HG03025 (cell line): ENCODE results near the gene ROGDI.

Experiments
- ATAC-seq: cut with Tn5 transposase; IDR thresholded peaks from one replicate; pipeline ENCODE4 v1.9.1; 2021; ENCODE audit warnings: mild to moderate bottlenecking, moderate library complexity; ENCODE audit not compliant: unreplicated experiment, low FRiP score

ROGDI gene

DNA sequence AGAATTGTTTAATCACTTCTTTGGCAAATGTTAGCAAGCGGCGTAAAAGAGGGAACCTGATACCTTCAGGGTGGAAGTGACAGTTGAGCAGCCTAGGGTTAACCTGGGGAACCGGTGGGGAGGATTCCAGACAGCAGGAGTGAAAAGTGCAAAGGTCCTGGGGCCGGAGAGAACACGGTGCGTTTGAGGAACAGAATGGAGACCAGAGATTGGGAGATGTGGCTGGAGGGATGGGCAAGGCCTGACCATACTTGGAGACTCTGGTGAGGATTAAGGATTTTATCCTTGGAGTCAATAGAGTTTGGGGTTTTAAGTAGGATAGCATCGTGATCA, 33.2 kb downstream of the ROGDI start:
- no peak for ATAC-seq

DNA sequence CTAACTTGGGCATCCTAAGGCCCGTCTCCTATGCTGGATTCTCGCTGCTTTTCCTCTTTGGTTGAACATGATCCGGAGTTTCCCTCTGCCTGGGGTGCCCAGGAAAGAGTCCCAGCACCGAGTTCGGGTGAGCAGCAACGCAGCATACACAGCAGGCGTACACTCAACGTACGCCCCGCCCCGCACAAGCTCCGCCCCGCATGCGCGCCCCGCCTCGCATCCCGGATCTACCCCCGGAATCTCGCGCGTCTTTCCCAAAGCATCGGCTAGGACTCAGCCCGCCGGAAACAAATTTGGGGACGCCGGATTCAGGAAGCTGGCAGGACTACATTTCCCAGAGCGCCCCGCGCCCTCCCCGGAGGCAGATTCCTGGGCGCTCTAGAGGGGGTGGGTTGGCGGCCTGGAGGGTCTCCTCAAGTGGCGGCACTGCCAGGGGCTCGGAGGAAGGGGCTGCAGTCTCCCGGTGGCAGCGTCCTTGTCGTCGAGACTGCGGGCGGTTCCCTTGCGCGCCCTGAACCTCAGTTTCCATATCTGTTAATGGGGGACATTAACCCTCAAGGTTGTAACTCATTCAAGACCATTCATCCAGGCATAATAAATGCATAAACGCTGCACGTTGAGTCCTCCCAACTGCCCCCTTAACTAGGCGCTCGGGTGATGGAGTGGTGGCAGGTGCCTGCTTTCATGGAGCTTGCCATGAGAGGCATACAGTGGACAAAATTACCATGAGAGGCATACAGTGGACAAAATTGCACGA, 33.7 kb downstream of the ROGDI start:
- peak; percentile 52 for ATAC-seq

DNA sequence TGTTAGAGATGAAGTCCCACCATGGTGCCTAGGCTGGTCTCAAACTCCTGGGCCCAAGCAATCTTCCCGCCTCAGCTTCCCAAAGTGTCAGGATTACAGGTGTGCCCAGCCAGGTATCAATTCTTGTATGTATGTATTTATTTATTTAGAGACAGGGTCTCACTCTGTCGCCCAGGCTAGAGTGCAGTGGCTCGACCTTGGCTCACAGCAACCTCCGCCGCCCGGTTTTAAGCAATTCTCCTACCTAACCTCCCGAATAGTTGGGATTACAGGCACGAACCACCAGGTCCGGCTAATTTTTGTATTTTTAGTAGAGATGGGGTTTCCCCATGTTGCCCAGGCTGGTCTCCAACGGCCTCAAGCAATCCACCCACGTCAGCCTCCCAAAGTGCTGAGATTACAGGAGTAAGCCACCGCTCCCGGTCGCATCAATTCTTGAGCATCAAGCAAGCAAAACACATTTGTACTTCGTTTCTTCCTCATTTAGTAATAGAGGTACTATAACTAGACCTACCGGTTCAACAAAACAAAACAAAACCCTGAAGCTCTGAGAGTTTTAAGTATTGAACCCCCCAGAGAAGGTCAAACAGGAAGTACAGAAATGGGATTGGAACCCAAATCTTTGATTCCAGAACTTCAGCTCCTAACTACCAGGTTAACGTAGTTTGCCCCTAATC, 34.4 kb downstream of the ROGDI start:
- peak; percentile 3 for ATAC-seq

DNA sequence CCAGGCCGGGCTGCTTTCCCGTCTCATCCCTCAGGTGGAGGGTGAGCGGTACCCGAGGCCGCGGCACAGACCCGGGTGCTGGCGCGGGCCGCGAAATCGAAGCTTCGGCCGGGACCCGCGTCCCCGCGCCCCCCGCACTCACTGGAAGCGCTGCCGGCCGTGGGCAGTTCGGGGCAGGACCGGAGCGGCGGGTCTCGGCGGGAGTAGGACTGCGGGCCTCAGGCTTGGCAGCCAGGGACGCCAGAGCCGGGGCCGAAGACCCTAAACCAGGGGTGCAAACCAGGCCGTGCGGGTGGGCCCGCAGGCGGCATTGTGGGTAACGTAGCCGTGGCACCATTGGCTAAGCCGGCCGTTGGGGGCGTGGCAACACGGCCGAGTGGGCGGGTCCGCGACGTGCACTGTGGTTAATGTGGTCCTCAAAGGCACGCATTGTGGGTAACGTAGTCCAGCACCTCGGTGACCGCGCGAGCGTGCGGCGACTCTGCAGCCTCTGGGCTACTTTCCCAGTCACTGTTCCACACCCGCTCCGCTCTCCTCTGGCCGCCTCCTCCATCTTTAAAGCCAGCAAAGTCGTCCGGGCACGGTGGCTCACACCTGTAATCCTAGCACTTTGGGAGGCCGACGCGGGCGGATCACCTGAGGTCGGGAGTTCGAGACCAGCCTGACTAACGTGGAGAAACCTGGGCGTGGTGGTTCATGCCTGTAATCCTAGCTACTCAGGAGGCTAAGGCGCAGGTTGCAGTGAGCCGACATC, 35.4 kb downstream of the ROGDI start, which contains the start of gene ZNF500:
ZNF500 (minus strand) TSS at position 288 of the 754 bp plus-strand sequence. CDS start 1,184 bp downstream, outside the sequence.
- ATAC-seq: peak; percentile 81

DNA sequence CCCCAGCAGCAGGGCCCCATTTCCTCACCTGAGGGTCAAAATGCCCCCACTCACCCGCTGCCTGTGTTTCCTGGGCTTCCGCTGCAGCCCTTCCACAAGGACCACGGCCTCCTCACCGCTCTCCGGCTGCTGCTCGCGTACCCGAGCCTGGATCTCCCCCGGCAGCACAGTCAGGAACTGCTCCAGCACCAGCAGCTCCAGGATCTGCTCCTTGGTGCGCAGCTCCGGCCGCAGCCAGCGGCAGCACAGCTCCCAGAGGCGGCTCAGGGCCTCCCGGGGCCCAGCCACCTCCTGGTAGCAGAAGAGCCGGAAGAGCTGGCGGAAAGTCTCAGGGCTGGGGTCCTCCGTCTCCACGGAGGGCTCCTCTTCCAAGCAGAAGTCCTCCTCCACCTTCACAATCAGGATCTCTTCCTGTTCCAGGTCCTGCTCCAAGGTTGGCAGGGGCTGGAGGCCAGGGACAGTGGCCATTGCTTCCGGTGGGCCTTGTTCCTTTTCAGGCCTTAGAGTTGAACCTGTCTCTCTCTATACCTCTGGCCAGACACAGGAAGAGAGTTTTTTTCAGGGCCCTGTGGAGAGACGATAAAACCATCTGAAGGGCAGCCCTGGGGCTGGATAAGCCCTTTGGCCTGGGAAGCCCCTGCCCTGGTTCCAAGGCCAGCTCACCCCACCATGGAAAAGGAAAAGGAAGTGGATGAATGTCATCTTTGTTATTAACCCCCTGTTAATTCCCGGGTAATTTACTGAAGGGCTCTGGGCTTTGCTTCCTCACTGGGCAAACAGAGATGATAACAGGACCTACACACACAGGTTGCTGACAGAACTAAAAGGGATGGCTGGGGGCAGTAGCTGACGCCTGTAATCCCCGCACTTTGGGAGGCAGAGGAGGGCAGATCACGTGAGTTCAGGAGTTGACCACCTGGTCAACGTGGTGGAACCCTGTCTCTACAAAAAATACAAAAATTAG, 36.6 kb downstream of the ROGDI start:
- no peak for ATAC-seq

DNA sequence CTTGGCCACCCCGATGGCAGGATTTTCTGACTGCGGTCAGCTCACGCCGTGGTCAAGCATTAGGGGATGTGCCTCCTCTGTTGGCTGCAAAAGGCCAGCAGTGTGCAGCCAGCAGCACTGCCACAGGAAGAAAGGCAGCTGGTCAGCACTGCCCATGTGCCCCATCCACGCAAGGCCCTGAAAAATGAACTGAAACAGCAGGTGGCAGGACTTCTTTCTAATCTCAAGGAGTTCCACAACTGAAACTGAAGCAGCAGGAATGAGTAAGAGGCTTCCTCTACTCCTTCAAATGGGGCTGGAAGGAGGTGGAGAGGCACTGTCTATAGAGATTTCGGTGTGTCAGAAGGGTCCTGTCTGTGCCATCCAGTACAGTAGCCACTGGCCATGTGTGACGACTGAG, 38.6 kb downstream of the ROGDI start:
- no peak for ATAC-seq

DNA sequence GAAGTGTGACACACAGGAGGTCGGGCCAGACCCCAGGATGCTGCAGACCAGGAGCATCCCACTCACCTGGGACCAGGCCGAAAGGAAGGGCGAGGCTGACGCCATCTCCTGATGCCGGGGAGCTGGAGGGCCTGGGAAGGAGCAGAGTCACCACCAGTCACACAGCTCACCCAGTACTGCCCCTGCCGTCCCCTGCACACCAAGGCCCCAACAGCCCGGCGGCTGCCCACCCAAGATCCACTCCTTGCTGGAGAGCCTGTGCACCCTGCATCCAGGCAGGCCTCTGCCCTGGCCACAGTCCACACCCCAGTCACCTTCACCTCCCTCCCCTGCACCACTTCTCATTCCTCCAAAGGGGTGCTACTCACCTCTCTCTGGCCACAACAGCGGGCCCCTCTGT, 40.2 kb downstream of the ROGDI start:
- no peak for ATAC-seq

DNA sequence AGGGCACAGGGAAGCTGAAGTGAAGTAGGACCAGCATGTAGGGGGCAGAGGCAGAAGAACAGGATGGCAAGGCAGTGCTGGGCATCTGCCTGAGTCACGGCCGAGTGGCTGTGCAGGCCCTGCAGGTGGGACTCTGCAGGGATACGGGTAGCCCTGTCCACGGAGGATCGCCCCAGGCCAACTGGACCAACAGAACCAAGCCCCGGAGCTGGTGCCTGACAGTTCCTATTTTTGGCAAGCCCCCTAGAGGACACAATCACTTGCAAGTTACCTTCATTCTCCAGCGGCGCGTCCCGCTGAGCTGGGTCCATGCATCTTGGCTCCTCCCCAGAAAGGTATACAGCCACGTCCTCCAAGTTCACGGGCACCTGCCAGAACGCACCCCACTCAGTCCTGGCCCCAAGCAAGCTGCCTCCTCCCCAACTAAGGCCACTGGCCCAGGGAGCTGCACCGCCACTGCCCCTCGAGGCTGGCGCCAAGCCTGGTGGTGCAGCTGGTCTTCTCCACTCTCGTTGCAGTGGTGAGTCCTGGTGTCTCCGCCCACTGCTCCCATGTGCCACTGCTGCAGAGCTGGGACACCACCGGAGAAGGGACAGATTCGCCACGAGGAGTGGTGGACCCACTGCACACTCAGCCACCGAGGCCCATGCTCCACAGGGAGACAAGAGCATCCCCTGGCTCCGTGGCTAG, 42.1 kb downstream of the ROGDI start:
- no peak for ATAC-seq

DNA sequence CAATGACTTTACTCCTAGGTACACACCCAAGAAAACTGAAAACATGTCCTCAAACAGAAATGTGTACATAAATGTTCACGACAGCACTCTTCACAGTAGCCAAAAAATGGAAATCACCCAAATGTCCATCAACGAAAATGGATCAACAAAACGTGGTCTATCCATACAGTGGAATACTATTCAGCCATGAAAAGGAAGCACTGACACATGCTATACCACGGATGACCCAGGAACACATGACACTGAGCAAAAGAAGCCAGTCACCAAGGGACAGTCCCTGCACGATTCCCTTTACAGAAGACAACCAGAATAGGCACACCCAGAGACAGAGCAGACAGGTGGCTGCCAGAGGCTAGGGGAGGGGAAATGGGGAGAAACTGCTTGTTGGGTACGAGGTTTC, 46.7 kb downstream of the ROGDI start:
- ATAC-seq: no peak

DNA sequence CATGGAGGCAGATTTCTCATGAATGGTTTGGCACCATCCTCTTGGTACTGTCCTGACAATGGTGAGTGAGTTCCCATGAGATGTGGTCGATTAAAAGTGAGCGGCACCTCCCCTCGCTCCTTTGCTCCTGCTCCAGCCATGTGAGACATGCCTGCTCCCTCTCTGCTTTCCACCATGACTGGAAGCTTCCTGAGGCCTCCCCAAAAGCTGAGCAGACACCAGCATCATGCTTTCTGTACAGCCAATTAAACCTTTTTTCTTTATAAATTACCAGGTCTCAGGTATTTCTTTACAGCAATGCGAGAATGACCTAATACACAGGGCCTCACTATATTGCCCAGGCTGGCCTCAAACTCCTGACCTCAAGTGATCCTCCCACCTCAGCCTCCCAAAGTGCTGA, 47.6 kb downstream of the ROGDI start:
- no peak for ATAC-seq

DNA sequence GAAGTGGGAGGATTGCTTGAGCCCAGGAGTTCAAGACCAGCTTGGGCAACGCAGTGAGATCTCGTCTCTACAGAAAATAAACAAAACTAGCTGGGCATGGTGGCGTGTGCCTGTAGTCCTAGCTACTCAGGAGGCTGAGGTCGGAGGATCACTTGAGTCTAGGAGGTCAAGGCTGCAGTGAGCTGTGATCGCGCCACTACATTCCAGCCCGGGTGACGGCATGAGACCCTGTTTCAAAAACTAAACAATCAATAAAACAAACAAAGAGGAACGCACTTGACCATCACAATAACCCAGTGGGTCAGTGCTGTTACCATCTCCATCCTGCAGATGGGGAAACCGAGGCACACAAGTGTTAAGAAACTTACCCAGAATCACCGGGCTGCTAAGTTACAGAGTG, 49.2 kb downstream of the ROGDI start:
- no peak for ATAC-seq

DNA sequence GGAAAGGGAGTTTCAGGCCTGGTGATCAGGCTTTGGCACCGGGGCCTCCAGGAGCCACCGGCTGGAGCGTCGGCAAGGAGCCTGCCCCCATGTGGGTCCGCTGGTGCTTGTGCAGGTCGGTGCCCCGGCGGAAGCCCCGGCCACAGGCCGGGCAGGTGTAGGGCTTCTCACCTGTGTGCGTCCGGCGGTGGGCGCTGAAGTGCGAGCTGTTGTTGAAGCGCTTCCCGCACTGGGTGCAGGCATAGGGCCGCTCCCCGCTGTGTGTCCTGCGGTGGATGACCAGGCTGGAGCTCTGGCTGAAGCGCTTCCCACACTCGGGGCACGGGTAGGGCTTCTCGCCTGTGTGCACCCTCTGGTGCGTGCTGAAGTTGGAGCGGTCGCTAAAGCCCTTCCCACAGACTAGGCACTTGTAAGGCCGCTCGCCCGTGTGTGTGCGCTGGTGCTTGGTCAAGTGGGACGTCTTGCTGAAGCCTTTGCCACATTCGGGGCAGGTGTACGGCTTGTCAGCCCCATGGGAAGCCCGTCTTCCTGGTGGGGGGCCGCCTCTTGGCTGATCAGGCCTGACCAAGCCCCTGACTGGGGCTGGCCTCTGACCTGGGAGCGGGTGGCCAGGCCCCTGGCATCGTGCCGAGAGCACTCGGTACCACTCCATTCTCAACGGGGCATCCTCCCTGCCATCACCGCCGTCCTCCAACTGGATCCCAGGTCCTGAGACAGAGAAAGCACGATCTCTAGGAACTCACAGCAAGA, 49.9 kb downstream of the ROGDI start:
- no peak for ATAC-seq

DNA sequence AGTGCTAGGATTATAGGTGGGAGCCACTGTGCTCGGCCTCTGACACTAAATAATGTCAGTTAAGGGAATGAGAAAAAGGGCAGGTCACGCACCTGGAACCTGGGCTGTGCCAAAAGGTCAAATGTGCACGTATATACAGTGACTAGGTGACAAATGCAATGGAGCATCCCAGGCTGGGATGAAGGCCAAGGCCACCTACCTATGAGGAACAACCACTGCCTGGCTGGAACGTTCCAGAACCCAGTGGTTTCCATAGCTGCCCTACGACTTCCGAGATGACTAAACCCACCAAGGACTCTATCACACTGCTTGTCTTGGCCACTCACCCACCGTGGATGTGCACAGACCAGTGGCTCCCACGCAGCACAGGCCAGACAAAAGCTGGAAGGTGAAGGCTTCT, 51.5 kb downstream of the ROGDI start:
- ATAC-seq: no peak

DNA sequence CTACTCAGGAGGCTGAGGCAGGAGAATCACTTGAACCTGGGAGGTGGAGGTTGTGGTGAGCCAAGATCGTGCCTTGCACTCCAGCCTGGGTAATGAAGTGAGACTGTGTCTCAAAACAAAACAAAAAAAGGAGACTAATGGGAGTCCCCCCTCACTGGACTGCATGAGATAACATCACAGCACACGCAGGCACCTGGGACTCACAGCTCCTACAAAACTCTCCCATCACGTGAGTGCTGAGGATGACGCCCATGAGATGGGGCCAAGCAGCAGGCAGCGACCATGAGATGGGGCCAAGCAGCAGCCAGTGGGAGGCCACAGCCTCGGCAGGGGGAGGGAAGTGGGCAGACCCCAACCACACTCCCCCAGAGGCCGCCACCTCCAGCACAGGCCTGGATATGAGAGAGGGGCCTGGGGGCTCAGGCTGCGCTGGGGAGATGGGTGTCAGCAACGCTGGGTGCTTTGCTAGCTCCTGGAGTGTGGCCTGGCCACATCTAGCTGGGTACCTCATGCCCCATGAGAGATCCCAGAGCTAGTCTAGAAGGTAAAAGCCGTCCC, 52.7 kb downstream of the ROGDI start:
- no peak for ATAC-seq

DNA sequence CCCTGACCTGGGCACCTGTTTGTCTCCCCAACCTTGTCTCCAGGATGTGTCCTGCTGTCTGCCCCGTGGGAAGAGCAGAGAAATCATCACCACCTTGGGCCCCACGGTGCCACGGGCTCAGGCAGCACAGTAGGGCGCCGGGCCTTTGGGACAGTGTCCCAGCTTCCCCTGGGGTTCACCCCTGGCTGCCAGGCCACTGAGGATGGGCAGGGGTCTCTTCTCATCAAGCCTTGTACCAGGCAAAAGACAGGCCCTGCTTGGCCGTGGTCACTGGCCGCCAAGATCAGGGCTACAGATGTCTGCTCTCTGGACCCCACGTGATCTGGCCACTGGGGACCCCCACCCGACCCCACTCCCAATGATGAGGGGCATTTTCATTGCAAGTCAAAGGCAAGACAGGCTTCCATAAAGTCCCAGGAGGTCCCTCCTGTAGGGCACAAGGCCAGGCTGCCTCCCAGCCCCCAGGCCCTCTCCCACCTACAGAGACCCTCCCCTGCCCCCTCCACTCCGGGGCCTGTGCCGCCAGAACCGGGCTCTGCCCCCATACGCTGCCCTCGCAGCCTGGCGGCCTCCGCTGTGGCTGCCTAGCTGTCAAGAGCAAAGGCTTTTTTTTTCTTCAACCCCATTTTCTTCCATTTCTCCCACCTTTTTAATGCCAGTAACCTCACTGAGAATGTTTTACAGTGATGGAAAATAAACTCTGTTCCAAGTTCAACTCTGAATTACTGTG, 53.6 kb downstream of the ROGDI start:
- ATAC-seq: no peak

DNA sequence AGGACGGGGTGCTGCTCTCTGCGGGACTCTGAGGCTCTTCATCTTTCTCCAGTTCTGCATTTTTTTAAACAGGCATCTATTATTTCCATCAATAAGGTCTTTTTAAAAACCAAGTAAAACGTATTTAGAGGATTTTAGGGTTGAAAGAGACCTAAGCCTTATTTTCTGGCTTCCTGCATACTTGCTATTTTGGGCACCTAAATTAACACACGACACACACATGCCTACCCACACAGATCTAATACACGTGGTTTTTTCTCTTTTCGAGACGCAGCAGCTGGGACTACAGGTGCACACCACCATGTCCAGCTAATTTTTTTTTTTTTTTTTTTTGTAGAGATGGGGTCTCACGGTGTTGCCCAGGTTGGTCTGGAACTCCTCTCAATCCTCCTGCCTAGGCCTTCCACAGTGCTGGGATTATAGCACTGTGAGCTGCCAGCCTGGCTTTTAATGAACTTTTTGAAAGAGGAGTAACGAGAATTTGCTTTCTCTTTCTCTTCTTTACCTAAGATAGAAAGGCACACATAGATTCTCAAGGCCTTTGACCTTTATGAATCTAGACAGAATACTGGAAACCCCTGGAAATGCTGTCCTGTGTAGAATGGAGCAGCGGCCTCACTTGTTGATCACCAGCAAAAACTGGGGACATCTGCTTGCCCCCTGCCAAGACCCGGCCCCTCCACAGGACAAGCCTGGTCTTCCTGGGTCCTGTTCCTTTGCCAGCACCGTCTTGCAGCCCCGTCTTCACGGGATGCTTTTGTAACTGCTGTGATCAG, 54.3 kb downstream of the ROGDI start:
- ATAC-seq: no peak

DNA sequence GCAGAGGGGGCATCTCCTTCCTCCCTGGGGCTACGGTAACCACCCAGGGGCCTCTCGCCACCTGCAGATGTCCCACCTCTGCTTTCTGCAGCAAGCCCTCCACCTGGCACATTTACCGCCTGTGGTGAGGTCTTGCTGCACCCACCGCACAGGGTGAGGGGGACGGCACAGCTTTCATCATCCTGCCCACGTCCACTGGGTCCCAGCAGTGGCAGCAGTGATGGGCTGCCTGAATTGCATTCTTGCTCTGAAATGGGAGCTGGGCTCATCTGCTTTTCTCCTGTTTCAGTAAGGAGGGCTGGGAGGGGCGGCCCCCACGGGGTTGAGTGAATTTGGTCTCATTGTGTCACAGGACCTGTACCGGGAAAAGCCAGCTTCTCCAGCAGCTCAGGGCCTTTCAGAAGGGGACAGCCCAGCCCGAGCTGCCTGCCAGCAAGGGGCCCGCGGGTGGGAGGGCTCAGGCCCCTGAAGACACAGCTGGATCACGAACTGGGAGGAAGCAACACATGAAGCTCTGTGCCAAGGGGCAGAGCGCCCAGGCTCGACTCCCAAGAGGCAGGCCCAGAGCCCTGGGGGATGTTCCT, 55.4 kb downstream of the ROGDI start:
- ATAC-seq: no peak
